Thoracic aorta (tissue), 2 donors: ENCODE results near the gene HAVCR1. TPM values are rescaled to one million over a fixed set of nuclear protein-coding genes. Genes with fewer than 3 reads are reported as not detected.

Source experiments
- ATAC-seq: fragments of 150-250 bp; one replicate; pipeline ENCODE4 v1.8.0; 2017; ENCODE audit warnings: low read depth; ENCODE audit not compliant: insufficient number of reproducible peaks, low FRiP score
- DNase-seq: peaks from one replicate; pipeline ENCODE4 v3.0.0-alpha.2; 2020; ENCODE audit warnings: low spot score
- H3K27ac ChIP-seq, 2 donors: fragments of 200-600 bp; sonication (generic); 1 replicate in 1 of 2; 2 replicates in 1 of 2; pipeline ENCODE4 v1.5.1; 2016; ENCODE audit warnings: mild to moderate bottlenecking in 2 of 2, moderate library complexity in 2 of 2
- H3K27me3 ChIP-seq: fragments of 200-600 bp; sonication (generic); replicated peaks from 2 replicates; pipeline ENCODE4 v1.6.0; 2016; ENCODE audit warnings: mild to moderate bottlenecking; ENCODE audit not compliant: insufficient read depth
- H3K36me3 ChIP-seq: fragments of 200-600 bp; sonication (generic); one replicate; pipeline ENCODE4 v1.5.1; 2016
- H3K4me1 ChIP-seq, 2 donors: fragments of 200-600 bp; sonication (generic); 1 replicate in 1 of 2; 2 replicates in 1 of 2; pipeline versions ENCODE4 v1.5.1 to v1.6.0; 2016; ENCODE audit warnings: low read depth in 2 of 2, mild to moderate bottlenecking in 1 of 2; ENCODE audit not compliant: control insufficient read depth in 1 of 2
- H3K4me3 ChIP-seq: fragments of 200-600 bp; sonication (generic); 2 replicates; pipeline ENCODE4 v1.5.1; 2016; ENCODE audit warnings: mild to moderate bottlenecking
- H3K9me3 ChIP-seq: fragments of 200-600 bp; sonication (generic); 2 replicates; pipeline ENCODE4 v1.5.1; 2016
- total RNA-seq, 2 donors: library from RNA; depleted of rRNA; stranded (reverse); fragments of >200 nt; gene quantifications; one replicate each; pipeline versions ENCODE4 v1.1.0 to v1.2.3, GENCODE V29; 2016
- TF ChIP-seq, protein P1 (sequence below): fragments of 200-600 bp; sonication (generic); IDR thresholded peaks from one replicate; pipeline ENCODE4 v1.5.1; 2019; ENCODE audit warnings: antibody characterized with exemption

Gene HAVCR1
- total RNA-seq, 2 donors from 2014 or later = 2.0 to 6.9 TPM

DNA sequence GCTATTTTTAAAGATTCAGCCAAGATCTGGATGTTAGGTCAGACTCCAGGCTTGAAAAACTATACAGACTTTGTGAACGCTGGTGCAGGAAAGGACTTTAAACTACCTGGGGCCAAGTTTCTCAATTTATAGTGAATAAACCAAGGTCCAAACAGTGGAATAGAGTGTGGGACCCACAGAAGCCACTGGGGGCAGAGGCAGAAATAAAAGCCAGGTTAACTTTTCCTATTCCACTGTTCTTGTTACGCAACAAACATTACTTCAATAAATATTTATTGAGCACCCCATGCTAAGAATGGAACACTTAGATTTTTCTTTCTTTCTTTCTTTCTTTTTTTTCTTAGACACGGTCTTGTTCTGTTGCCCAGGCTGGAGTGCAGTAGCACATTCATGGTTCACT, 11.0 kb upstream of the HAVCR1 start:
- TF ChIP-seq, protein P1, sequence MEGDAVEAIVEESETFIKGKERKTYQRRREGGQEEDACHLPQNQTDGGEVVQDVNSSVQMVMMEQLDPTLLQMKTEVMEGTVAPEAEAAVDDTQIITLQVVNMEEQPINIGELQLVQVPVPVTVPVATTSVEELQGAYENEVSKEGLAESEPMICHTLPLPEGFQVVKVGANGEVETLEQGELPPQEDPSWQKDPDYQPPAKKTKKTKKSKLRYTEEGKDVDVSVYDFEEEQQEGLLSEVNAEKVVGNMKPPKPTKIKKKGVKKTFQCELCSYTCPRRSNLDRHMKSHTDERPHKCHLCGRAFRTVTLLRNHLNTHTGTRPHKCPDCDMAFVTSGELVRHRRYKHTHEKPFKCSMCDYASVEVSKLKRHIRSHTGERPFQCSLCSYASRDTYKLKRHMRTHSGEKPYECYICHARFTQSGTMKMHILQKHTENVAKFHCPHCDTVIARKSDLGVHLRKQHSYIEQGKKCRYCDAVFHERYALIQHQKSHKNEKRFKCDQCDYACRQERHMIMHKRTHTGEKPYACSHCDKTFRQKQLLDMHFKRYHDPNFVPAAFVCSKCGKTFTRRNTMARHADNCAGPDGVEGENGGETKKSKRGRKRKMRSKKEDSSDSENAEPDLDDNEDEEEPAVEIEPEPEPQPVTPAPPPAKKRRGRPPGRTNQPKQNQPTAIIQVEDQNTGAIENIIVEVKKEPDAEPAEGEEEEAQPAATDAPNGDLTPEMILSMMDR = no peak
- no peaks in the 10 kb centered on the region for H3K9me3 ChIP-seq
- H3K36me3 ChIP-seq = no peaks in the 10 kb centered on the region
- DNase-seq = no peak
- ATAC-seq = no peak
- H3K4me1 ChIP-seq = no peaks in the 10 kb centered on the region
- H3K4me3 ChIP-seq = no peak overlapping the region
- no peak overlapping the region for H3K27ac ChIP-seq
- no peaks in the 10 kb centered on the region for H3K27me3 ChIP-seq

DNA sequence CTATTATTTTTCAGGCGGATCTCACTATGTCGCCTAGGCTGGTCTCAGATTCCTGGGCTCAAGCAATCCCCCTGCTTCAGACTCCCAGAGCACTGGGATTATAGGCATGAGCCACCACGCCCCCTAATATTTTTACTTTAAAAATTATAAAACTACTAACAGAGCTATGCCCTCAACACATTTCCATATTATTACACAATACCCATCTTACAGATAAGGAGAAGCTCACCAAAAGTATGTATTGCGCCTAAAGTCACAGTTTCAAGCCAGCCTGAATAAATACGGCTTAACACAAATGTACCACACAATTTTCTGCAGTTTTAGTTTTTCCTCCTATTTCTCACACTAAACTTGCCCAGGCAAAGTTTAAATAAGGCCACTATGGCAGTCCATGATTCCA, 9.9 kb upstream of the HAVCR1 start:
- no peak for ATAC-seq
- TF ChIP-seq, protein P1 = no peak
- Histone ChIP-seq H3K9me3 (no peaks in the 10 kb centered on the region), H3K27ac (no peak overlapping the region), H3K4me3 (no peak overlapping the region), H3K27me3 (no peaks in the 10 kb centered on the region), H3K36me3 (no peaks in the 10 kb centered on the region), H3K4me1 (no peaks in the 10 kb centered on the region)
- DNase-seq = no peak

DNA sequence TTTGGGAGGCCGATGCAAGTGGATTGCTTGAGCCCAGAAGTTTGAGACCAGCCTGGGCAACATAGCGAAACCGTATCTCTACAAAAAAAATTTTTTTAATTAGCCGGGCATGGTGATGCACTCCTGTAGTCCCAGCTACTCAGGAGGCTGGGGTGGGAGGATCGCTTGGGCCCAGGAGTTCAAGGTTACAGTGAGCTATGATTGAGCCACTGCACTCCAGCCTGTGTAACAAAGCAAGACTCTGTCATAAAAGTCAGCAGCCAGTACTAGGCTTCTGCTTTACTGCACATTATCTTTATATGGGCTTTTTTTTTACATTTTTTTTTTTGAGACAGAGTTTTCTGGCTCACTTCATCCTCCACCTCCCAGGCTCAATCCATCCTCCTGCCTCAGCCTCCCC, 9.4 kb upstream of the HAVCR1 start:
- H3K27me3 ChIP-seq = no peaks in the 10 kb centered on the region
- H3K4me1 ChIP-seq = no peaks in the 10 kb centered on the region
- H3K9me3 ChIP-seq = no peaks in the 10 kb centered on the region
- H3K36me3 ChIP-seq = no peaks in the 10 kb centered on the region
- H3K4me3 ChIP-seq = no peak overlapping the region
- DNase-seq (no peak), ATAC-seq (no peak)
- TF ChIP-seq, protein P1 = no peak
- H3K27ac ChIP-seq = no peak overlapping the region

DNA sequence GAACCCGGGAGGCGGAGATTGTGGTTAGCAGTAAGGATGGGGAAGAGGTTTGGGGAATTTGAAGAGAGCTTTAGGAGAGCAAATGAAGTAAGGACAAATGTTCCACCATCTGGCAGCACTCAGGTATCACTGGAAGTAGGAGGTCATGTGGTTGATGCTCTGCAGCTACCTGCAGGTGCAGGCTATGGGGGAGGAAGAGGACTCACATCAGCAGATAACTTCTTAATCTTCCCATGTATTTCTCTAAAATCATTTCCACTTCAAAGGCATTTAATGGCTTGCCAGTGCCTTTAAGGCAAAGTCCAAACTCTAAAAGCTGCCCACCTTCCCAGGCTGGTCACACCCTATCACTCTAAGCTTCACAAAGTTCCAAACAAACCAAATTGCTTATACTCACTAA, 8.1 kb upstream of the HAVCR1 start:
- Histone ChIP-seq H3K4me3 (no peak overlapping the region), H3K9me3 (no peaks in the 10 kb centered on the region), H3K27me3 (no peaks in the 10 kb centered on the region), H3K27ac (no peak overlapping the region), H3K36me3 (no peaks in the 10 kb centered on the region), H3K4me1 (no peaks in the 10 kb centered on the region)
- TF ChIP-seq, protein P1 = no peak
- no peak for ATAC-seq
- DNase-seq = no peak

DNA sequence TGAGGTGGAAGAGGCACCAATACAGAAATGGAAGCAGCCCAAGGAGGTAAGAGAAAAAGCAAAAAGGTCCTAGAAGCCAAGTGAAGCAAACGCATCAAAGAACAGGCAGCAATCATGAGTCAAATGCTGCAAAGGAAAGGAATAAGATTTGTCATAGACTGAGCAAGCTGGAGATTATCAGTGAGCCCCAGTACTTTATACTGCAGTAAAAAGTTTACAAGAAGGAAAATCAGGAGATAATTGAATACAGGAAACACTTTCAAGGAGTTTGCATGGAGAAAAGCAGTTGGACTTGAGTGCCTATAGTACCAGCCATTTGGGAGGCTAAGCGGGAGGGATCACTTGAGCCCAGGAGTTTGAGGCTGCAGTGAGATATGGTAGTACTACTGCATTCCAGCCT, 7.2 kb upstream of the HAVCR1 start:
- Histone ChIP-seq H3K27me3 (no peaks in the 10 kb centered on the region), H3K9me3 (no peaks in the 10 kb centered on the region), H3K4me1 (no peaks in the 10 kb centered on the region), H3K4me3 (no peak overlapping the region), H3K27ac (no peak overlapping the region), H3K36me3 (no peaks in the 10 kb centered on the region)
- TF ChIP-seq, protein P1 = no peak
- no peak for ATAC-seq
- DNase-seq = no peak
